ENCODE results near the gene PC.

Gene PC

GRCh38 chr11:66937193-66937733 is 20.9 kb downstream of the PC start:
- TF ChIP-seq CTCF (conservative IDR thresholded peaks at IDR 0.05) = no peak
- no peak overlapping the region for H3K27ac ChIP-seq

GRCh38 chr11:66936311-66936711 is 21.9 kb downstream of the PC start:
- no peak for TF ChIP-seq CTCF (conservative IDR thresholded peaks at IDR 0.05)
- H3K27ac ChIP-seq = no peak overlapping the region

GRCh38 chr11:66934950-66935779 is 23.0 kb downstream of the PC start:
- H3K27ac ChIP-seq = peak overlapping the region; percentile 7; the same call in 1 of the 2 replicates

GRCh38 chr11:66933531-66933930 is 24.7 kb downstream of the PC start:
- peak overlapping the region; percentile 96; the same call in 1 of the 2 replicates for H3K27ac ChIP-seq
- TF ChIP-seq CTCF (conservative IDR thresholded peaks at IDR 0.05) = no peak

More at GRCh38 chr11:66934950-66935779, 23.0 kb downstream of the PC start:
- no peak for TF ChIP-seq CTCF (conservative IDR thresholded peaks at IDR 0.05)

- no peak for TF ChIP-seq CTCF (conservative IDR thresholded peaks at IDR 0.05)
- H3K27ac ChIP-seq = peak overlapping the region; percentile 96
Measured at GRCh38 chr11:66932543-66932942, 25.6 kb downstream of the PC start.

GRCh38 chr11:66929753-66930152 is 28.4 kb downstream of the PC start:
- peak overlapping the region; percentile 96 for H3K27ac ChIP-seq
- TF ChIP-seq CTCF (conservative IDR thresholded peaks at IDR 0.05) = no peak

- H3K27ac ChIP-seq = peak overlapping the region; percentile 62
- TF ChIP-seq CTCF (conservative IDR thresholded peaks at IDR 0.05) = no peak
Measured at GRCh38 chr11:66924272-66924671, 33.9 kb downstream of the PC start.

All from VCaP (cell line).